Neural progenitor cell (in vitro differentiated cells): Measurements from ENCODE around the gene ACD. TPM values are rescaled to one million over a fixed set of nuclear protein-coding genes. Genes with fewer than 3 reads are reported as not detected.

ENCODE experiments used
- DNase-seq: peaks from one replicate; pipeline ENCODE4 v3.0.0-alpha.2; 2016; ENCODE audit warnings: low spot score
- H2AFZ ChIP-seq: fragments of 200-600 bp; sonication (generic); replicated peaks from 2 replicates; pipeline ENCODE4 v1.6.1; 2016; ENCODE audit warnings: antibody characterized with exemption
- H3F3A ChIP-seq: fragments of 200-600 bp; sonication (generic); 2 replicates; pipeline ENCODE4 v1.6.1; 2016; ENCODE audit warnings: antibody characterized with exemption, low read depth
- H3K27ac ChIP-seq: fragments of 200-600 bp; sonication (generic); 2 replicates; pipeline ENCODE4 v1.5.1; 2016; ENCODE audit warnings: mild to moderate bottlenecking
- H3K27me3 ChIP-seq: fragments of 200-600 bp; sonication (generic); 2 replicates; pipeline ENCODE4 v1.6.1; 2016; ENCODE audit warnings: mild to moderate bottlenecking, moderate library complexity
- H3K36me3 ChIP-seq: fragments of 200-600 bp; sonication (generic); 2 replicates; pipeline ENCODE4 v1.5.1; 2016
- H3K4me1 ChIP-seq: fragments of 200-600 bp; sonication (generic); 2 replicates; pipeline ENCODE4 v1.6.1; 2016; ENCODE audit warnings: mixed run types
- H3K4me2 ChIP-seq: fragments of 200-600 bp; sonication (generic); 2 replicates; pipeline ENCODE4 v1.6.1; 2016
- H3K4me3 ChIP-seq: fragments of 200-600 bp; sonication (generic); 2 replicates; pipeline ENCODE4 v1.5.1; 2016
- H3K79me2 ChIP-seq: fragments of 200-600 bp; sonication (generic); 2 replicates; pipeline ENCODE4 v1.6.1; 2016; ENCODE audit warnings: low read depth
- H3K9ac ChIP-seq: fragments of 200-600 bp; sonication (generic); 2 replicates; pipeline ENCODE4 v1.6.1; 2016
- H3K9me3 ChIP-seq: fragments of 200-600 bp; sonication (generic); 2 replicates; pipeline ENCODE4 v1.5.1; 2016; ENCODE audit warnings: low read depth
- H4K20me1 ChIP-seq: fragments of 200-600 bp; sonication (generic); 2 replicates; pipeline ENCODE4 v1.6.1; 2016; ENCODE audit warnings: low read depth
- H3K27ac Mint-ChIP-seq: 3 replicates; pipeline ENCODE4 v1.8.0; 2021; ENCODE audit warnings: mixed read lengths
- H3K27me3 Mint-ChIP-seq: 2 replicates; pipeline ENCODE4 v1.8.0; 2022; ENCODE audit warnings: low read depth, mild to moderate bottlenecking, inconsistent platforms, moderate library complexity, mixed read lengths; ENCODE audit not compliant: insufficient read depth
- H3K36me3 Mint-ChIP-seq: 3 replicates; pipeline ENCODE4 v1.8.0; 2021; ENCODE audit warnings: mixed read lengths
- H3K4me1 Mint-ChIP-seq: 3 replicates; pipeline ENCODE4 v1.8.0; 2021; ENCODE audit warnings: mixed read lengths
- H3K4me3 Mint-ChIP-seq: 3 replicates; pipeline ENCODE4 v1.8.0; 2021; ENCODE audit warnings: mild to moderate bottlenecking, moderate library complexity, mixed read lengths
- H3K9me3 Mint-ChIP-seq: 3 replicates; pipeline ENCODE4 v1.8.0; 2020; ENCODE audit warnings: mixed read lengths
- CTCF ChIP-seq: fragments of 200-600 bp; sonication (generic); IDR thresholded peaks from 2 replicates; pipeline ENCODE4 v1.5.1; 2017; ENCODE audit warnings: antibody characterized with exemption, mild to moderate bottlenecking
- EZH2 ChIP-seq: fragments of 200-600 bp; sonication (generic); IDR thresholded peaks from 2 replicates; pipeline ENCODE4 v1.6.1; 2017; ENCODE audit warnings: antibody characterized with exemption, mild to moderate bottlenecking, moderate library complexity
- EZH2phosphoT487 ChIP-seq: fragments of 200-600 bp; sonication (generic); IDR thresholded peaks from 2 replicates; pipeline ENCODE4 v1.6.1; 2017; ENCODE audit warnings: antibody characterized with exemption
- total RNA-seq: library from RNA; depleted of rRNA; stranded (reverse); fragments of >200 nt; gene quantifications from 2 replicates; pipeline ENCODE4 v1.2.3, GENCODE V29; 2015; ENCODE audit warnings: low replicate concordance

ACD gene
- total RNA-seq, 1 donor from 2014 or later = 11.5 TPM

DNA sequence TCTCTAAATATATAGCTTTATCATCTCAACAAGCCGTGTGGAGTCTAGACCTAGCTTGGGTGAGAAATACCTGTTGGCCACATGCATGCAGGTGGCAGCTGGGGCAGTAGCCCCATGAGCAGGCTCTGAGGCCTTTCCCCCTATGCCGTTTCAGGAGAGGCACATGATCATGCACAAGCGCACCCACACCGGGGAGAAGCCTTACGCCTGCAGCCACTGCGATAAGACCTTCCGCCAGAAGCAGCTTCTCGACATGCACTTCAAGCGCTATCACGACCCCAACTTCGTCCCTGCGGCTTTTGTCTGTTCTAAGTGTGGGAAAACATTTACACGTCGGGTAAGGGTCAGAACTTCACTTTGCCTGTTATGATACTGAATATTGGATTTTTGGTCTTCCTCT, 31.8 kb downstream of the ACD start:
- no peaks in the 10 kb centered on the region for H3K4me1 ChIP-seq
- H3K4me3 Mint-ChIP-seq = no peak overlapping the region
- H3K27ac Mint-ChIP-seq = no peak overlapping the region
- peaks cover 5% of the 10 kb centered on the region for H3F3A ChIP-seq
- peaks cover 3% of the 10 kb centered on the region for H3K27me3 Mint-ChIP-seq
- DNase-seq = no peak
- no peak for TF ChIP-seq EZH2
- no peak for TF ChIP-seq EZH2phosphoT487
- no peak for TF ChIP-seq CTCF
- no peaks in the 10 kb centered on the region for H4K20me1 ChIP-seq
- no peak overlapping the region for H3K9ac ChIP-seq
- no peaks in the 10 kb centered on the region for H3K79me2 ChIP-seq
- no peaks in the 10 kb centered on the region for H3K9me3 Mint-ChIP-seq
- H3K4me1 Mint-ChIP-seq = no peaks in the 10 kb centered on the region
- no peak overlapping the region for H2AFZ ChIP-seq
- H3K36me3 ChIP-seq = peaks cover 10% of the 10 kb centered on the region
- no peak overlapping the region for H3K27ac ChIP-seq
- H3K4me3 ChIP-seq = no peak overlapping the region
- no peaks in the 10 kb centered on the region for H3K9me3 ChIP-seq
- peaks cover 34% of the 10 kb centered on the region for H3K36me3 Mint-ChIP-seq
- no peak overlapping the region for H3K4me2 ChIP-seq
- no peaks in the 10 kb centered on the region for H3K27me3 ChIP-seq

GRCh38 chr16:67613808-67614207, 46.3 kb downstream of the ACD start:
- Mint-ChIP-seq H3K4me1 (no peaks in the 10 kb centered on the region), H3K4me3 (no peak overlapping the region), H3K36me3 (peaks cover 39% of the 10 kb centered on the region), H3K27me3 (no peaks in the 10 kb centered on the region), H3K9me3 (no peaks in the 10 kb centered on the region), H3K27ac (no peak overlapping the region)
- Histone ChIP-seq H3K4me1 (no peaks in the 10 kb centered on the region), H4K20me1 (peaks cover 5% of the 10 kb centered on the region), H3K4me2 (no peak overlapping the region), H2AFZ (no peak overlapping the region), H3K9me3 (no peaks in the 10 kb centered on the region), H3K4me3 (no peak overlapping the region), H3F3A (peaks cover 6% of the 10 kb centered on the region), H3K79me2 (peaks cover 17% of the 10 kb centered on the region), H3K36me3 (peaks cover 21% of the 10 kb centered on the region), H3K9ac (no peak overlapping the region), H3K27me3 (no peaks in the 10 kb centered on the region), H3K27ac (no peak overlapping the region)
- DNase-seq = peak; percentile 35
- TF ChIP-seq EZH2 (no peak), CTCF (peak; percentile 44)

- DNase-seq = no peak
- Histone ChIP-seq H3K79me2 (peaks cover 69% of the 10 kb centered on the region), H3K36me3 (peaks cover 8% of the 10 kb centered on the region), H3K9ac (no peak overlapping the region), H4K20me1 (peaks cover 11% of the 10 kb centered on the region), H3F3A (peaks cover 8% of the 10 kb centered on the region), H3K4me1 (no peaks in the 10 kb centered on the region), H3K27ac (no peak overlapping the region), H3K27me3 (no peaks in the 10 kb centered on the region), H2AFZ (no peak overlapping the region), H3K4me2 (no peak overlapping the region), H3K9me3 (no peaks in the 10 kb centered on the region), H3K4me3 (no peak overlapping the region)
- Mint-ChIP-seq H3K9me3 (no peaks in the 10 kb centered on the region), H3K27ac (peak overlapping the region; percentile 67), H3K4me1 (no peaks in the 10 kb centered on the region), H3K27me3 (no peaks in the 10 kb centered on the region), H3K36me3 (peaks cover 28% of the 10 kb centered on the region), H3K4me3 (no peak overlapping the region)
- TF ChIP-seq EZH2phosphoT487 (no peak), EZH2 (no peak), CTCF (no peak)
These were observed 51.7 kb downstream of the ACD start for GRCh38 chr16:67608364-67608763.

Other genes with a start within 250 kb of the ACD start
- gene ZDHHC1, start 243.8 kb downstream of the ACD start, total RNA-seq = 1.5 and 2.2 TPM in 2 replicates
- 1.6 TPM in 1 of 2 replicates, not detected in the other for gene HSD11B2, start 229.1 kb downstream of the ACD start, total RNA-seq
- gene ATP6V0D1, start 179.1 kb downstream of the ACD start, total RNA-seq = 29.7 and 42.0 TPM in 2 replicates
- not detected in 2 replicates for gene AGRP, start 176.7 kb downstream of the ACD start, total RNA-seq
- gene RIPOR1, start 131.4 kb downstream of the ACD start, total RNA-seq = 8.7 and 13.5 TPM in 2 replicates
- gene CTCF, start 97.7 kb downstream of the ACD start, total RNA-seq = 75.7 and 76.3 TPM in 2 replicates
- gene CARMIL2, start 15.1 kb downstream of the ACD start, total RNA-seq = 14.5 and 18.2 TPM in 2 replicates
- 2.7 and 8.7 TPM in 2 replicates for gene PARD6A, start 700 bp upstream of the ACD start, total RNA-seq
- 6.9 and 18.7 TPM in 2 replicates for gene ENKD1, start 6.5 kb upstream of the ACD start, total RNA-seq
- 0.24 and 6.0 TPM in 2 replicates for gene C16orf86, start 6.6 kb upstream of the ACD start, total RNA-seq
- 13.2 and 21.4 TPM in 2 replicates for gene GFOD2, start 59.1 kb upstream of the ACD start, total RNA-seq
- gene RANBP10, start 146.3 kb upstream of the ACD start, total RNA-seq = 11.4 and 12.3 TPM in 2 replicates
- 2.8 and 2.9 TPM in 2 replicates for gene TSNAXIP1, start 146.6 kb upstream of the ACD start, total RNA-seq
- gene THAP11, start 182.1 kb upstream of the ACD start, total RNA-seq = 27.3 and 46.5 TPM in 2 replicates
- gene NUTF2, start 186.7 kb upstream of the ACD start, total RNA-seq = 133 and 221 TPM in 2 replicates
- gene CENPT, start 187.4 kb upstream of the ACD start, total RNA-seq = 36.2 and 60.4 TPM in 2 replicates
- gene EDC4, start 212.8 kb upstream of the ACD start, total RNA-seq = 32.7 and 54.2 TPM in 2 replicates
- gene NRN1L, start 224.6 kb upstream of the ACD start, total RNA-seq = 0.54 and 2.0 TPM in 2 replicates
- 13.1 and 30.4 TPM in 2 replicates for gene PSKH1, start 233.0 kb upstream of the ACD start, total RNA-seq